Spleen (tissue), 11 donors: ENCODE results near the gene ITPR1. TPM values are rescaled to one million over a fixed set of nuclear protein-coding genes. Genes with fewer than 3 reads are reported as not detected.
A peak's percentile ranks its signal among the peaks of the same experiment; 100 is the strongest.

ENCODE experiments used
- DNase-seq: peaks from one replicate; pipeline ENCODE4 v3.0.0-alpha.2; 2020
- H3K27ac ChIP-seq, 8 donors: fragments of 200-600 bp; sonication (generic) in 7 of 8; 1 replicate in 4 of 8; 2 replicates in 4 of 8; pipeline versions ENCODE4 v1.5.0 to v1.8.0; 2016 to 2021; ENCODE audit warnings: inconsistent platforms in 4 of 8, mild to moderate bottlenecking in 4 of 8, moderate library complexity in 1 of 8
- H3K27me3 ChIP-seq, 7 donors: fragments of 200-600 bp; sonication (generic) in 6 of 7; replicated peaks in 1 of 7; 1 replicate in 4 of 7; 2 replicates in 3 of 7; pipeline versions ENCODE4 v1.5.0 to v1.8.0; 2016 to 2021; ENCODE audit warnings: inconsistent platforms in 3 of 7, mild to moderate bottlenecking in 1 of 7
- H3K36me3 ChIP-seq, 6 donors: fragments of 200-600 bp; sonication (generic) in 5 of 6; 1 replicate in 4 of 6; 2 replicates in 2 of 6; pipeline versions ENCODE4 v1.5.0 to v1.8.0; 2016 to 2021; ENCODE audit warnings: inconsistent platforms in 2 of 6
- H3K4me1 ChIP-seq, 6 donors: fragments of 200-600 bp; sonication (generic) in 5 of 6; 1 replicate in 3 of 6; 2 replicates in 3 of 6; pipeline versions ENCODE4 v1.5.0 to v1.8.0; 2016 to 2021; ENCODE audit warnings: inconsistent platforms in 3 of 6
- H3K4me3 ChIP-seq, 8 donors: fragments of 200-600 bp; sonication (generic) in 7 of 8; 1 replicate in 4 of 8; 2 replicates in 4 of 8; pipeline versions ENCODE4 v1.5.0 to v1.8.0; 2016 to 2021; ENCODE audit warnings: inconsistent platforms in 4 of 8, mild to moderate bottlenecking in 4 of 8, moderate library complexity in 2 of 8
- H3K9me3 ChIP-seq, 8 donors: fragments of 200-600 bp; sonication (generic) in 7 of 8; 1 replicate in 4 of 8; 2 replicates in 4 of 8; pipeline versions ENCODE4 v1.5.0 to v1.8.0; 2016 to 2021; ENCODE audit warnings: inconsistent platforms in 4 of 8
- CTCF ChIP-seq, 11 experiments: fragments of 200-600 bp in 7 of 11; fragments of 450-650 bp in 4 of 11; sonication (generic) in 4 of 11; IDR thresholded peaks in 8 of 11; conservative IDR thresholded peaks in 3 of 11; 1 replicate in 7 of 11; 2 replicates in 4 of 11; pipeline versions ENCODE4 v1.4.0 to v1.8.0; 2016 to 2021; ENCODE audit warnings: antibody characterized with exemption in 11 of 11, inconsistent platforms in 4 of 11, mild to moderate bottlenecking in 1 of 11
- POLR2A ChIP-seq, 3 donors: fragments of 450-650 bp; IDR thresholded peaks; one replicate each; pipeline ENCODE4 v1.5.1; 2017; ENCODE audit warnings: antibody characterized with exemption in 3 of 3, mild to moderate bottlenecking in 1 of 3
- POLR2AphosphoS5 ChIP-seq, 3 donors: sonication (generic); formaldehyde crosslinking; IDR thresholded peaks; one replicate each; pipeline ENCODE4 v1.5.1; 2017; ENCODE audit warnings: antibody characterized with exemption in 3 of 3
- WGBS, 5 donors: extraction: QIAGEN DNeasy Blood & Tissue Kit in 3 of 5; methylation state at CpG; one replicate each; pipeline versions ENCODE4 v1.1.5 to v1.1.7; 2013 to 2018; 5-methylcytosine and 5-hydroxymethylcytosine counted together
- intact Hi-C: fragments of 100-400 bp; cut with DNase I; formaldehyde crosslinking; loops from one replicate; pipeline ENCODE4 v1.15.0; 2023; ENCODE audit warnings: low total_unique reads
- polyA plus RNA-seq, 3 donors: library from polyadenylated mRNA; stranded (reverse); fragments of 200-250 nt; gene quantifications; one replicate each; pipeline ENCODE4 v1.2.1, GENCODE V29; 2013
- total RNA-seq, 7 donors: library from RNA; depleted of rRNA in 3 of 7; stranded (reverse); fragments of >200 nt in 3 of 7; fragmentation: NEBNext Ultra II Directional in 4 of 7; extraction: Animal tissue kit (Norgen Biotek cat#: 25700) in 4 of 7; gene quantifications; one replicate each; pipeline versions ENCODE4 v1.1.0 to v1.2.1, GENCODE V29; 2016 to 2021
- donor health status: healthy with polysubstance abuse.
- donor health status: DM: no; HTN: no; CAD: no; lungs with moderate emphysema.
- donor health status: DM: no; HTN: no; CAD: no.
- donor health status: Bipolar disorder and iron deficiency.
- donor health status: healthy.
- donor health status: DM: no; HTN: no; CAD: no.
- donor health status: DM: yes; HTN: yes; CAD: no.

ITPR1 gene
- total and polyA plus RNA-seq, 10 donors, result 17.5 to 194 (median 129) TPM

DNA sequence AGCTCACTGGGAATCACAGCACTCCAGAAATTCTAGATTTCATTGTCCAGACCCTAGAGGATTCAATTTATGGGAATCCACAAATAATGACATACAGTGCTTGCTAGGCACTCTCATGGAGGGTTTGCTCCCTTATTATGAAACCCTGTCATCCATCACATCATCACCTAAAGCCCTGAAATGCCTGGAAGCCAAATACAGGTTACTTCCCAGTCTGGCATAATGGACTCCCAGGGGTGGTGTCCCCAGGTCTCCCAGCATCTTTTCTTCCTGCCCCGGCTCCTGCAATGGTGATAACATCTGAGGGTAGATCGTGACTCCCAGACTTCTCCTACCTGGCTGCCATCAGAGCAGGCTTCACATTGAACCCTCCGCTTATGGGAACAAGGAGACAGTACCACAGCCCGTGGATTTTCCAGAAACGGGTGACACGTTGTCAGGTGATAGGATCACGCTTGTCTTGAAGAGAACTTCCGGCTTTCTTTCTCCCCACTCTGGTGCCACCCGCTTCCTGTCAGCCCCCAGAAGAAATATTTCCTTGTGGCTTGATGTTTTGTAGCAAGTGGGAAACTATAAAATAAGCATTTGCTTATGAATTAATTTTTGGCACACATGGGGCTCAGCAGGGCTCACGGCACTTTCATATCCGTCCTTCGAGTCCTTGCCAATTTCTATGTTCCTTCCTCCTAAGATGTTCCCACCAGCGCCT, 247.4 kb downstream of the ITPR1 start:
- no peak for TF ChIP-seq CTCF (IDR thresholded peaks at IDR 0.05 in 8 of 11, conservative IDR thresholded peaks at IDR 0.05 in 3 of 11)
- TF ChIP-seq POLR2A (IDR thresholded peaks at IDR 0.05), result no peak
- TF ChIP-seq POLR2AphosphoS5 (IDR thresholded peaks at IDR 0.05), result no peak
- H3K9me3 ChIP-seq, result no peaks in the 10 kb centered on the region
- H3K4me1 ChIP-seq, result peaks cover 12 to 71% (median 35%) of the 10 kb centered on the region in 6 donors
- peak overlapping the region in 1 of 8 donors; percentile 5 for H3K4me3 ChIP-seq
- no peak for DNase-seq
- H3K36me3 ChIP-seq, result peaks cover 0 to 67% (median 8%) of the 10 kb centered on the region in 6 donors
- intact Hi-C loops, result no loop called here
- H3K27me3 ChIP-seq, result no peaks in the 10 kb centered on the region
- WGBS, 5 donors, result 18 to 32% (median 29%) methylated on average over 13 of the region's 13 CpGs
- H3K27ac ChIP-seq, result peak overlapping the region; percentile 79 to 91 (median 84)

DNA sequence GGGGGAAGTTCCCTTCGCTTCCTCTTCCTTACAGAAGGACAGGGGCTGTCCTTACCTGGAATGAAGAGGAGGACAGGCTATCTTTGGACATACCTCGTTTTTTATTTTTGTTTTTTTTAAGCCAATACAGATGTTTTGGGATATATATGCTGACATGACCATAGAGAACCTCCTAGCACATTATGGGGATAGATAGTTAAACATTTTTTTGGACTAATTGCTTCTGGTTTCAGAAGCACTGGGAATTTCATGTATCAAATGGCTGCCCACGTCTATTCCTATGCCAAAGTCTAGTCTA, 247.9 kb downstream of the ITPR1 start:
- DNase-seq, result no peak

GRCh38 chr3:4741404-4742307, 248.5 kb downstream of the ITPR1 start:
- Histone ChIP-seq H3K27me3 (no peaks in the 10 kb centered on the region), H3K27ac (peak overlapping the region; percentile 79 to 91 (median 84)), H3K4me3 (no peak overlapping the region), H3K9me3 (no peaks in the 10 kb centered on the region), H3K36me3 (peaks cover 0 to 67% (median 6%) of the 10 kb centered on the region in 6 donors), H3K4me1 (peaks cover 12 to 64% (median 34%) of the 10 kb centered on the region in 6 donors)
- intact Hi-C loops, result no loop called here
- DNase-seq, result no peak
- peak in 2 of 3 donors; percentile 28 to 80 for TF ChIP-seq POLR2AphosphoS5 (IDR thresholded peaks at IDR 0.05)
- no peak for TF ChIP-seq CTCF (IDR thresholded peaks at IDR 0.05 in 8 of 11, conservative IDR thresholded peaks at IDR 0.05 in 3 of 11)
- 37 to 58% (median 44%) methylated on average over 14 of the region's 14 CpGs for WGBS, 5 donors

More for the DNA sequence above, 247.9 kb downstream of the ITPR1 start:
- peaks cover 0 to 67% (median 8%) of the 10 kb centered on the region in 6 donors for H3K36me3 ChIP-seq
- intact Hi-C loops, result no loop called here
- H3K9me3 ChIP-seq, result no peaks in the 10 kb centered on the region
- peaks cover 12 to 70% (median 35%) of the 10 kb centered on the region in 6 donors for H3K4me1 ChIP-seq
- H3K27ac ChIP-seq, result peak overlapping the region; percentile 79 to 91 (median 84)
- peak overlapping the region in 1 of 8 donors; percentile 5 for H3K4me3 ChIP-seq
- no peak for TF ChIP-seq POLR2AphosphoS5 (IDR thresholded peaks at IDR 0.05)
- WGBS, 5 donors, result 14 to 27% (median 27%) methylated on average over 3 of the region's 3 CpGs
- no peaks in the 10 kb centered on the region for H3K27me3 ChIP-seq

DNA sequence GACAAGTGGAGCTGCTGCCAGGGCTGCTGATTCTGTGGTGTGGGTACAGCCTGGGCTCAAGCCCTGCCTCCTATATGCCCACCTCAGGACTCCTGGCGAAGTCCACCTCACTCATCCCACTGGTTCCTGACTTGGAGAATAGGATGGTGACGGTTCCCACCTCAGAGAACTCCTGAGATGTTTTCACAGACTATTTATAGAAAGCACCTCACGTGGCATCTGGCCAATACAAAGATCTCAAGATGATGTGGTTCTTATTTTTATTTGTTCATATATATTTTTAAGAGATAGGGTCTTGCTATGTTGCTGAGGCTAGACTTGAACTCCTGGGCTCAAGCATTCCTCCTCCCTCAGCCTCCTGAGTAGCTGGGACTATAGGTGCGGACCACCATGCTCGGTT, 249.2 kb downstream of the ITPR1 start:
- Histone ChIP-seq H3K9me3 (no peaks in the 10 kb centered on the region), H3K4me1 (peaks cover 12 to 57% (median 31%) of the 10 kb centered on the region in 6 donors), H3K27me3 (no peaks in the 10 kb centered on the region), H3K4me3 (no peak overlapping the region), H3K36me3 (peaks cover 0 to 67% (median 4%) of the 10 kb centered on the region in 6 donors), H3K27ac (peak overlapping the region; percentile 79 to 91 (median 84))
- WGBS, 5 donors, result 91 to 95% (median 93%) methylated on average over 5 of the region's 5 CpGs
- intact Hi-C loops, result no loop called here
- DNase-seq, result no peak
- TF ChIP-seq POLR2A (IDR thresholded peaks at IDR 0.05) (no peak), POLR2AphosphoS5 (IDR thresholded peaks at IDR 0.05) (no peak), CTCF (IDR thresholded peaks at IDR 0.05 in 8 of 11, conservative IDR thresholded peaks at IDR 0.05 in 3 of 11) (no peak)
